ENCODE data around the gene EIF4A3.

DNA sequence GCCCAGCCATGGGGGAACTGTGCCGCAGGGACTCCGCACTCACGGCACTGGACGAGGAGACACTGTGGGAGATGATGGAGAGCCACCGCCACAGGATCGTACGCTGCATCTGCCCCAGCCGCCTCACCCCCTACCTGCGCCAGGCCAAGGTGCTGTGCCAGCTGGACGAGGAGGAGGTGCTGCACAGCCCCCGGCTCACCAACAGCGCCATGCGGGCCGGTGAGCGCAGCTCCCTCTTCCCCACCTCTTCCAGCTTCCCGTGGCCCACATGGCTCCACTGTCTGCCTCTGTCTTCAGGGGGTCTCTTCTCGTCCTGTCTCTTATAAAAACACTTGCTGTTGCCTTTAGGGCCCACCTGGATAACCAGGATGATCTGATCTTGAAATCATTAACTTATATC, 34.5 kb upstream of the EIF4A3 start:
- TF ChIP-seq POLR2A (IDR thresholded peaks at IDR 0.05): no peak
- TF ChIP-seq, protein P1, sequence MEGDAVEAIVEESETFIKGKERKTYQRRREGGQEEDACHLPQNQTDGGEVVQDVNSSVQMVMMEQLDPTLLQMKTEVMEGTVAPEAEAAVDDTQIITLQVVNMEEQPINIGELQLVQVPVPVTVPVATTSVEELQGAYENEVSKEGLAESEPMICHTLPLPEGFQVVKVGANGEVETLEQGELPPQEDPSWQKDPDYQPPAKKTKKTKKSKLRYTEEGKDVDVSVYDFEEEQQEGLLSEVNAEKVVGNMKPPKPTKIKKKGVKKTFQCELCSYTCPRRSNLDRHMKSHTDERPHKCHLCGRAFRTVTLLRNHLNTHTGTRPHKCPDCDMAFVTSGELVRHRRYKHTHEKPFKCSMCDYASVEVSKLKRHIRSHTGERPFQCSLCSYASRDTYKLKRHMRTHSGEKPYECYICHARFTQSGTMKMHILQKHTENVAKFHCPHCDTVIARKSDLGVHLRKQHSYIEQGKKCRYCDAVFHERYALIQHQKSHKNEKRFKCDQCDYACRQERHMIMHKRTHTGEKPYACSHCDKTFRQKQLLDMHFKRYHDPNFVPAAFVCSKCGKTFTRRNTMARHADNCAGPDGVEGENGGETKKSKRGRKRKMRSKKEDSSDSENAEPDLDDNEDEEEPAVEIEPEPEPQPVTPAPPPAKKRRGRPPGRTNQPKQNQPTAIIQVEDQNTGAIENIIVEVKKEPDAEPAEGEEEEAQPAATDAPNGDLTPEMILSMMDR (IDR thresholded peaks at IDR 0.05): no peak

Data from esophagus squamous epithelium (tissue), 4 donors.